ENCODE results near the gene ADAM8. TPM values are rescaled to one million over a fixed set of nuclear protein-coding genes. Genes with fewer than 3 reads are reported as not detected.

ADAM8 gene
- total RNA-seq, 4 donors from 2014 or later, result 5.1 to 7.6 (median 5.9) TPM; not detected in 1

GRCh38 chr10:133258818-133259601 is 17.7 kb downstream of the ADAM8 start:
- no peak for TF ChIP-seq POLR2A (IDR thresholded peaks at IDR 0.05)
- no peak for TF ChIP-seq CTCF (IDR thresholded peaks at IDR 0.05)
- no peaks in the 10 kb centered on the region for H3K36me3 ChIP-seq
- H3K9me3 ChIP-seq, result no peaks in the 10 kb centered on the region
- no peak overlapping the region for H3K4me3 ChIP-seq
- H3K4me1 ChIP-seq, result peaks cover 0 to 8% of the 10 kb centered on the region in 2 donors
- DNase-seq, result peak; percentile 57 to 69
- intact Hi-C loops (cut with DNase I; ENCODE audit: low total_unique reads), result no loop called here
- no peaks in the 10 kb centered on the region for H3K27me3 ChIP-seq
- peak overlapping the region in 1 of 2 donors; percentile 7 for H3K27ac ChIP-seq

- Histone ChIP-seq H3K27me3 (no peaks in the 10 kb centered on the region), H3K36me3 (no peaks in the 10 kb centered on the region), H3K4me3 (no peak overlapping the region), H3K9me3 (no peaks in the 10 kb centered on the region), H3K4me1 (peaks cover 0 to 8% of the 10 kb centered on the region in 2 donors), H3K27ac (peak overlapping the region in 1 of 2 donors; percentile 7)
- no peak for TF ChIP-seq CTCF (IDR thresholded peaks at IDR 0.05)
- no peak for TF ChIP-seq POLR2A (IDR thresholded peaks at IDR 0.05)
- no peak for DNase-seq
- intact Hi-C loops (cut with DNase I; ENCODE audit: low total_unique reads), result no loop called here
Measured at GRCh38 chr10:133258066-133258817, 18.4 kb downstream of the ADAM8 start.

GRCh38 chr10:133257489-133258065 is 19.1 kb downstream of the ADAM8 start:
- Histone ChIP-seq H3K4me1 (peaks cover 0 to 5% of the 10 kb centered on the region in 2 donors), H3K36me3 (no peaks in the 10 kb centered on the region), H3K27ac (no peak overlapping the region), H3K9me3 (no peaks in the 10 kb centered on the region), H3K27me3 (no peaks in the 10 kb centered on the region), H3K4me3 (peak overlapping the region; percentile 6 to 17)
- TF ChIP-seq POLR2A (IDR thresholded peaks at IDR 0.05) (no peak), CTCF (IDR thresholded peaks at IDR 0.05) (peak; percentile 4 to 38 (median 24))
- intact Hi-C loops (cut with DNase I; ENCODE audit: low total_unique reads), result no loop called here
- DNase-seq, result peak; percentile 42 to 48

GRCh38 chr10:133255323-133255722 is 21.3 kb downstream of the ADAM8 start:
- intact Hi-C loops (cut with DNase I; ENCODE audit: low total_unique reads), result no loop called here
- H3K4me3 ChIP-seq, result no peak overlapping the region
- no peak for DNase-seq
- H3K9me3 ChIP-seq, result no peaks in the 10 kb centered on the region
- TF ChIP-seq CTCF (IDR thresholded peaks at IDR 0.05), result no peak
- TF ChIP-seq POLR2A (IDR thresholded peaks at IDR 0.05), result no peak
- H3K4me1 ChIP-seq, result no peaks in the 10 kb centered on the region
- no peak overlapping the region for H3K27ac ChIP-seq
- H3K27me3 ChIP-seq, result no peaks in the 10 kb centered on the region
- H3K36me3 ChIP-seq, result no peaks in the 10 kb centered on the region
